PC-3 (cell line): ENCODE results near the gene GDF7.

ENCODE experiments used
- EZH2phosphoT487 ChIP-seq: fragments of 300-600 bp; sonication (generic); IDR thresholded peaks from 2 replicates; pipeline ENCODE4 v1.6.1; 2018; ENCODE audit warnings: mild to moderate bottlenecking, antibody characterized with exemption, low read length, borderline replicate concordance
- TF ChIP-seq, protein P1 (sequence below): fragments of 300-600 bp; sonication (generic); conservative IDR thresholded peaks from 2 replicates; pipeline ENCODE4 v1.5.1; 2017; ENCODE audit warnings: antibody characterized with exemption, low read depth, mild to moderate bottlenecking, low read length

GRCh38 chr2:20664431-20665242 lies 2.3 kb upstream of the GDF7 start:
- TF ChIP-seq, protein P1, sequence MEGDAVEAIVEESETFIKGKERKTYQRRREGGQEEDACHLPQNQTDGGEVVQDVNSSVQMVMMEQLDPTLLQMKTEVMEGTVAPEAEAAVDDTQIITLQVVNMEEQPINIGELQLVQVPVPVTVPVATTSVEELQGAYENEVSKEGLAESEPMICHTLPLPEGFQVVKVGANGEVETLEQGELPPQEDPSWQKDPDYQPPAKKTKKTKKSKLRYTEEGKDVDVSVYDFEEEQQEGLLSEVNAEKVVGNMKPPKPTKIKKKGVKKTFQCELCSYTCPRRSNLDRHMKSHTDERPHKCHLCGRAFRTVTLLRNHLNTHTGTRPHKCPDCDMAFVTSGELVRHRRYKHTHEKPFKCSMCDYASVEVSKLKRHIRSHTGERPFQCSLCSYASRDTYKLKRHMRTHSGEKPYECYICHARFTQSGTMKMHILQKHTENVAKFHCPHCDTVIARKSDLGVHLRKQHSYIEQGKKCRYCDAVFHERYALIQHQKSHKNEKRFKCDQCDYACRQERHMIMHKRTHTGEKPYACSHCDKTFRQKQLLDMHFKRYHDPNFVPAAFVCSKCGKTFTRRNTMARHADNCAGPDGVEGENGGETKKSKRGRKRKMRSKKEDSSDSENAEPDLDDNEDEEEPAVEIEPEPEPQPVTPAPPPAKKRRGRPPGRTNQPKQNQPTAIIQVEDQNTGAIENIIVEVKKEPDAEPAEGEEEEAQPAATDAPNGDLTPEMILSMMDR: no peak
- TF ChIP-seq EZH2phosphoT487: no peak
